C4-2B (cell line): ENCODE results near the gene SLC25A42.
"Not testable (repeated sequence)": the region's sequence is repeated elsewhere in the genome, so short reads cannot be mapped to it uniquely, and the experiment has no call there.

Source experiments
- H3K27ac ChIP-seq: fragments of 450-650 bp; 2 replicates; pipeline ENCODE4 v1.5.1; 2017
- CTCF ChIP-seq: fragments of 450-650 bp; conservative IDR thresholded peaks from 2 replicates; pipeline ENCODE4 v1.5.1; 2017; ENCODE audit warnings: mild to moderate bottlenecking
- ZFX ChIP-seq: fragments of 450-650 bp; IDR thresholded peaks from 2 replicates; pipeline ENCODE4 v1.6.1; 2017

Gene SLC25A42

GRCh38 chr19:19094513-19094912 lies 30.7 kb downstream of the SLC25A42 start:
- H3K27ac ChIP-seq: no peak overlapping the region
- no peak for TF ChIP-seq CTCF
- TF ChIP-seq ZFX: no peak

DNA sequence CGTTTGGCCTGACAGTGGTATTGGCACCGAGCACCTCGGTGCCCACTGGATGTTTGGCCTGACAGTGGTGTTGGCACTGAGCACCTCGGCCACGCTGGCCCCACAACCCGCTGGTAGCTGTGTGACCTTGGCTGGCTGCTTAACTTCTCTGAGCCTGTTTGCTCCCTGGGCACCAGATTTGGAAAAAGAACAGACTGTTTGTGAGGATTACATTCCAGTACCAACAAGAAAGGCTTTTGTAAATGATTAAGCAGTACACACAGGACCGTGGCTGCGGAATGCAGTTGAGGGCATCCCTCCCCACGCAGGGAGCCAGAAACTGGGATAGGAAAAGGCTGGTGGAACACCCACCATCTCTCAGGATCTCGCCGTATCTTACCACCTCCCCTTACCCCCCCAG lies 31.9 kb downstream of the SLC25A42 start:
- no peak for TF ChIP-seq ZFX
- no peak for TF ChIP-seq CTCF

DNA sequence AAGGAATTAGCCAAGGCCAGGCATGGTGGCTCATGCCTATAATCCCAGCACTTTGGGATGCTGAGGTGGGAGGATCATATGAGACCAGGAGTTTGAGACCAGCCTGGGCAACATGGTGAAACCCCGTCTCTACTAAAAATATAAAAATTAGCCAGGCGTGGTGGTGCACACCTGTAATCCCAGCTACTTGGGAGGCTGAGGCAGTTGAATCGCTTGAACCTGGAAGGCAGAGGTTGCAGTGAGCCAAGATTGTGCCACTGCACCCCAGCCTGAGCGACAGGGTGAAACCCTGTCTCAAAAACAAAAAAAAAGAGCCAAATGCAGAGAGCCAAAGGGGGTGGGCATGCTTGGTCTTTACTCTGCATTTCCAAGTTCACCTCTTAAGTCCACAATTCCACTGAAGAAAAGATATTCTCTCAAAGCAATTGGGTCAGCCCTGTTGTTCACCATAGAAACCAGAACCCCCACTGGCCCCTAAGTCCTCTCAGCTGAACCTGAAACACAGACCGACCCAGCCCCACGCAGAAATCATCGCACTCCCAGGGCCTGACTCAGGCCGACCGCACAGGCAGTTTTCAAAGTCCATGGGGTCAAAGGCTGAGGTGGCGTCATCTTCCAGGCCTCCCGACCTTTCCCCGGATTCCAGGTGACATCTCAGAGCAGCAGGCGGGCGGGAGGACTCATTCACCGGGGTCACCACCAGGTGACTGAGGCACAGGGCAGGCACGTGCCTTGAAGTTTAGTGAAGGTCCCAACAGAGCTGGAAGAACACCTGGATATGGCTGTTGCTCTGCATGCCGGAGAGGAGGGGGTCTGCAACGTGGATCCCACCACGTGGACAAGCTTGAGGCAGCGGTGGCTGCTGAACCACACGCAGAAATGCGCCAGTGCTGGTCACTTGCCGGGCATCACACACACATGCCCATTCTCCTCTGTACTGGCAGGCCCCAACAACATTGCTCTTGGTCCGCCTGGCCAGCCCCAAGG lies 33.1 kb downstream of the SLC25A42 start:
- H3K27ac ChIP-seq: no peak overlapping the region
- TF ChIP-seq CTCF (no peak), ZFX (no peak)

More for the DNA sequence above, 31.9 kb downstream of the SLC25A42 start:
- H3K27ac ChIP-seq: no peak overlapping the region

GRCh38 chr19:19098084-19098702 lies 34.4 kb downstream of the SLC25A42 start:
- H3K27ac ChIP-seq: no peak overlapping the region
- TF ChIP-seq CTCF (no peak), ZFX (no peak)

- no peak overlapping the region for H3K27ac ChIP-seq
- no peak for TF ChIP-seq ZFX
- no peak for TF ChIP-seq CTCF
Measured at GRCh38 chr19:19098703-19099632, 35.2 kb downstream of the SLC25A42 start.

- H3K27ac ChIP-seq: no peak overlapping the region
- TF ChIP-seq CTCF (no peak), ZFX (no peak)
Measured at GRCh38 chr19:19101540-19101939, 37.7 kb downstream of the SLC25A42 start.

DNA sequence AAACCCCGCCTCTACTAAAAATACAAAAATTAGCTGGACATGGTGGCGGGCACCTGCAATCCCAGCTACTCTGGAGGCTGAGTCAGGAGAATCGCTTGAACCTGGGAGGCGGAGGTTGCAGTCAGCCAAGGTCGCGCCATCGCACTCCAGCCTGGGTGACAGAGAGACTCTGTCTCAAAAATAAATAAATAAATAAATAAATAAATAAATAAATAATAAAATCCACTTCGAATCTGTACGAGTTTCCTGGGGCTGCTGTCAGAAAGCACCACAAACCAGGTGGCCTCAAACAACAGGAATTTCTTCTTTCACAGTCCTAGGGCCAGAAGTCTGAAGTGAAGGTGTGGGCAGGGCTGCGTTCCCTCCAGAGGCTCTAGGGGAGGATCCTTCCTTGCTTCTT lies 38.8 kb downstream of the SLC25A42 start:
- not testable (repeated sequence) for H3K27ac ChIP-seq
